ENCODE measurements around the gene SLC35E1. TPM values are rescaled to one million over a fixed set of nuclear protein-coding genes. Genes with fewer than 3 reads are reported as not detected.

SLC35E1 gene
- total and polyA plus RNA-seq, 4 donors: 22.5 to 37.7 (median 29.2) TPM

DNA sequence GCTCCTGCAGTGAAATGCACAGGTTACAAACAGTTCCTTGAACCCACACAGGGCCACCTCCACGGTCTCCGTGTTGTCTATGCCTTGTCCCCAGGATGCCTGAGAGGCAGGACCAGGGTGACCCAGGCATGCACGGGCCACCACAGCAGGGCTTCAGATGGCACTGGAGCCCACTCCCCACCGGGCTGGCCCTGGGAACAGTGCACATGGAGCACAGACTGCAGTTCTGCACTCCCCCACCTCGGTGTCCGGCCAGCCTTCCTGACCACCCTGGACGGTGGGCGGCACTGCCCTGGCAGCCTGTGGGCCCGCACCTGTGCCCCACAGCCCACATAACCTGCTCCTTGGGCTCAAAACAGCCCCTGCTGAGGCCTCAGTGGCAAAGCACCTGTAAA lies 14.3 kb upstream of the SLC35E1 start:
- Histone ChIP-seq H3K4me3 (ENCODE audit: low read length in 2 of 2) (no peak overlapping the region), H3K36me3 (ENCODE audit: control insufficient read depth in 1 of 2, insufficient read depth in 2 of 2, low read length in 1 of 2) (no peaks in the 10 kb centered on the region), H3K4me1 (ENCODE audit: control insufficient read depth in 1 of 2, insufficient read depth in 2 of 2, low read length in 2 of 2) (no peaks in the 10 kb centered on the region), H3K9me3 (ENCODE audit: control insufficient read depth, low read length) (no peaks in the 10 kb centered on the region), H3K27me3 (ENCODE audit: control insufficient read depth in 1 of 2, insufficient read depth in 2 of 2, low read length in 1 of 2) (no peaks in the 10 kb centered on the region), H3K27ac (ENCODE audit: low read depth in 1 of 2, low read length in 2 of 2) (no peak overlapping the region)
- intact Hi-C loops (cut with DNase I): no loop called here
- WGBS, 2 donors: 90 to 91% methylated on average over 9 of the region's 9 CpGs
- DNase-seq (no peak), ATAC-seq (ENCODE audit: low FRiP score) (no peak)

GRCh38 chr19:16585808-16586476 lies 13.7 kb upstream of the SLC35E1 start:
- Histone ChIP-seq H3K27ac (ENCODE audit: low read depth in 1 of 2, low read length in 2 of 2) (no peak overlapping the region), H3K36me3 (ENCODE audit: control insufficient read depth in 1 of 2, insufficient read depth in 2 of 2, low read length in 1 of 2) (no peaks in the 10 kb centered on the region), H3K9me3 (ENCODE audit: control insufficient read depth, low read length) (no peaks in the 10 kb centered on the region), H3K4me3 (ENCODE audit: low read length in 2 of 2) (no peak overlapping the region), H3K4me1 (ENCODE audit: control insufficient read depth in 1 of 2, insufficient read depth in 2 of 2, low read length in 2 of 2) (no peaks in the 10 kb centered on the region), H3K27me3 (ENCODE audit: control insufficient read depth in 1 of 2, insufficient read depth in 2 of 2, low read length in 1 of 2) (no peaks in the 10 kb centered on the region)
- ATAC-seq (ENCODE audit: low FRiP score): no peak
- DNase-seq: no peak
- 83 to 85% methylated on average over 11 of the region's 11 CpGs for WGBS, 2 donors
- intact Hi-C loops (cut with DNase I): no loop called here

- intact Hi-C loops (cut with DNase I): no loop called here
- DNase-seq: no peak
- no peaks in the 10 kb centered on the region for H3K9me3 ChIP-seq (ENCODE audit: control insufficient read depth, low read length)
- no peaks in the 10 kb centered on the region for H3K4me1 ChIP-seq (ENCODE audit: control insufficient read depth in 1 of 2, insufficient read depth in 2 of 2, low read length in 2 of 2)
- H3K36me3 ChIP-seq (ENCODE audit: control insufficient read depth in 1 of 2, insufficient read depth in 2 of 2, low read length in 1 of 2): no peaks in the 10 kb centered on the region
- no peak overlapping the region for H3K27ac ChIP-seq (ENCODE audit: low read depth in 1 of 2, low read length in 2 of 2)
- H3K4me3 ChIP-seq (ENCODE audit: low read length in 2 of 2): no peak overlapping the region
- ATAC-seq (ENCODE audit: low FRiP score): no peak
- H3K27me3 ChIP-seq (ENCODE audit: control insufficient read depth in 1 of 2, insufficient read depth in 2 of 2, low read length in 1 of 2): no peaks in the 10 kb centered on the region
- 81 to 85% methylated on average over 13 of the region's 13 CpGs for WGBS, 2 donors
Observed at GRCh38 chr19:16585094-16585801, 13.0 kb upstream of the SLC35E1 start.

GRCh38 chr19:16584248-16585093 lies 12.3 kb upstream of the SLC35E1 start:
- Histone ChIP-seq H3K27me3 (ENCODE audit: control insufficient read depth in 1 of 2, insufficient read depth in 2 of 2, low read length in 1 of 2) (no peaks in the 10 kb centered on the region), H3K4me1 (ENCODE audit: control insufficient read depth in 1 of 2, insufficient read depth in 2 of 2, low read length in 2 of 2) (no peaks in the 10 kb centered on the region), H3K9me3 (ENCODE audit: control insufficient read depth, low read length) (no peaks in the 10 kb centered on the region), H3K4me3 (ENCODE audit: low read length in 2 of 2) (no peak overlapping the region), H3K36me3 (ENCODE audit: control insufficient read depth in 1 of 2, insufficient read depth in 2 of 2, low read length in 1 of 2) (no peaks in the 10 kb centered on the region), H3K27ac (ENCODE audit: low read depth in 1 of 2, low read length in 2 of 2) (no peak overlapping the region)
- intact Hi-C loops (cut with DNase I): no loop called here
- 8% methylated on average over 15 of the region's 15 CpGs for WGBS, 2 donors
- peak; percentile 91 to 92 for DNase-seq
- peak; percentile 84 for ATAC-seq (ENCODE audit: low FRiP score)

DNA sequence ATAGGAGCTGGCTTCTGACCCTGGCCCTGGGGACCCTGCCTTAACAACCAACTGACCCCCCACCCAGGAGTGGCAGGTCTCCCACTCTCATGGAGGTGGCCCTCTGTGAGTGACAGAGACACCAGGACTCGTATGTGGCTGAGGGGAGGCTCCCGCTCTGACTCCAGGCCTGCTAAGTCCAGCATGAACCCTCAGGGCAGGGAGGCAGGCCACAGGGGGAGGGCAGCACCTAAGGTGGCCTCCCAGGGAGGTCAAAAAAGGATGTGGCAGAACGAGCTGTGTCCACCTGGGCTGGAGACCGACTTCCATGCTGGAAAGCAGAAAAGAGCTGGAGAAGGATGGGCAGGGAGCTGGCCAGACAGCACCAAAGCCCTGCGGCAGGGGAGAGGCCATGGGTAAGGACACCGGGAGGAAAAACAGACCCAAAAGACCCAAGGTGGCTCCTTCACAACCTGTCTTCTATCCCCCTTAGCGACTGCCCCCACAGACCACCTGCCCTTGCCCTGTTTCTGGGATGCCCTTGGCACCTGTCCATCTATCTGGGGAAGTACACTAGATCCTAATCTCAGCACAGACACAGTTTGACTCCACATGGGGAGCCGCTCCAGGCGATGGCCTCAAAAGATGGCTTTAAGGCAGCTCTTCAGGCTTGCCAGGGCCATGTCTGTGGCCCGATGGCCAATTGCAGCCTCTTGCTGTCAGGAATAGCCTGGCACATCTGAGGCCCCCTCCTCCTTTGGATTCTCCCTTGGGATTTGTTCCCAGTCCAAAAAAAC lies 10.5 kb upstream of the SLC35E1 start:
- no peaks in the 10 kb centered on the region for H3K27me3 ChIP-seq (ENCODE audit: control insufficient read depth in 1 of 2, insufficient read depth in 2 of 2, low read length in 1 of 2)
- DNase-seq (no peak), ATAC-seq (ENCODE audit: low FRiP score) (no peak)
- intact Hi-C loops (cut with DNase I): no loop called here
- no peaks in the 10 kb centered on the region for H3K36me3 ChIP-seq (ENCODE audit: control insufficient read depth in 1 of 2, insufficient read depth in 2 of 2, low read length in 1 of 2)
- no peak overlapping the region for H3K4me3 ChIP-seq (ENCODE audit: low read length in 2 of 2)
- H3K4me1 ChIP-seq (ENCODE audit: control insufficient read depth in 1 of 2, insufficient read depth in 2 of 2, low read length in 2 of 2): no peaks in the 10 kb centered on the region
- no peaks in the 10 kb centered on the region for H3K9me3 ChIP-seq (ENCODE audit: control insufficient read depth, low read length)
- WGBS, 2 donors: 82 to 84% methylated on average over 10 of the region's 10 CpGs
- no peak overlapping the region for H3K27ac ChIP-seq (ENCODE audit: low read depth in 1 of 2, low read length in 2 of 2)

DNA sequence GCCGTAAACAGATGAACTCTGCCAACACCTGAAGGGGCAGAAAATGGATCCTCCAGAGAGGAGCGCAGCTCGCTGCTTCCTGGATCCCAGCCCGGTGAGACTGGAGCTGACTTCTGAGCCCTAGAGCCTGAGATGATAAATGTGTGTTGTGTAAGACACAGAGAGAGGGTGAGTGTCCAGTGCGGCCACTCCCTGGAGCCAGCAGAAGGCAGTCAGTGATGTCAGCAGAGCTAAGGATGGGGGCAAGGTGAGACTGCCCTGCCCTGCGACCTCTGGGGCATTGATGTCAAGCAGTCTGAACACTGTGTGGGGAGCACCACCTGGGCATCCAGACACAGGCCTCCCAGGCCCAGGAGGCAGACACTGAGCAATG lies 9.7 kb upstream of the SLC35E1 start:
- no peak for ATAC-seq (ENCODE audit: low FRiP score)
- H3K36me3 ChIP-seq (ENCODE audit: control insufficient read depth in 1 of 2, insufficient read depth in 2 of 2, low read length in 1 of 2): peaks cover 0 to 1% of the 10 kb centered on the region in 2 donors
- WGBS, 2 donors: 83 to 86% methylated on average over 6 of the region's 6 CpGs
- no peaks in the 10 kb centered on the region for H3K9me3 ChIP-seq (ENCODE audit: control insufficient read depth, low read length)
- H3K27me3 ChIP-seq (ENCODE audit: control insufficient read depth in 1 of 2, insufficient read depth in 2 of 2, low read length in 1 of 2): no peaks in the 10 kb centered on the region
- DNase-seq: no peak
- H3K4me1 ChIP-seq (ENCODE audit: control insufficient read depth in 1 of 2, insufficient read depth in 2 of 2, low read length in 2 of 2): no peaks in the 10 kb centered on the region
- H3K27ac ChIP-seq (ENCODE audit: low read depth in 1 of 2, low read length in 2 of 2): no peak overlapping the region
- intact Hi-C loops (cut with DNase I): no loop called here
- no peak overlapping the region for H3K4me3 ChIP-seq (ENCODE audit: low read length in 2 of 2)

DNA sequence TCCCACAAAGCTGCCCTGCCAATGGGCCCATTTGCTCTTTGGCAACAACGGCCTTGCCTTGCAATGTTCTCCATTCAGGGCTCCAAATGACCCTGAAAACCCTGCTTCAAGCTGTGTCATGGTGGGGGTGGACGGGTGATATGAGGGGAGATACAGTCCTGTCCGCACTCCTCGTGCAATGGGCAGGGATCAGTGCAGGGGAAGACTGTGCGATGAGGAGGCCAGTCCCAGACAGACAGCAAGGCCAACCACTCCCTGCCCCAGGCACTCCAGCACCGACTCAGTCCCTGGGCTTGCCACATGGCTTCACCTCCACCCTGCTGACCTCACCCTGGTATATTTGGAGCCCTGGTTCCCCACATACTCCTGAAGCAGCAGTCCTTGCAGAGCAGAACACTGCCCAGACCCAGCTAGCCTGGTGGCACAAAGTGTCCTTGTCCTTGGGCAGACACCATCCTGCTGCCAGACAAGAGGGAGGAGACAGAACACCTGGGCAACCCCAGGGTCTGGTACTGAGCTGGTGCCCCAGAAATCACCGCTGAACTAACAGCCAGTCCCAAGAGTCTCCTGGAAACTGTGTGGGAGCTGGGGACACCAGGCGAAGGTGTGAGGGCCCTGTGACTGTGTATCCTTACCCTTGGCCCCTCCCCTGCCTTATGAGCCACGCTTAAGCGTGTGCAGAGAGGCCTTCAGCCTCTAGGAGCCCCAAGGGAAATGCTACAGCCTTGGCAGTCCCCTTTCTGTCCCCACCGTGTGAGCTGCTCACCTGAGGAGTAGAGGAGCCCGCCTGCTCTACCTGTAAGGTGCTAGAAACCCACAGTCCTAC lies 9.1 kb upstream of the SLC35E1 start:
- ATAC-seq (ENCODE audit: low FRiP score) (no peak), DNase-seq (no peak)
- no peak overlapping the region for H3K4me3 ChIP-seq (ENCODE audit: low read length in 2 of 2)
- peaks cover 0 to 2% of the 10 kb centered on the region in 2 donors for H3K36me3 ChIP-seq (ENCODE audit: control insufficient read depth in 1 of 2, insufficient read depth in 2 of 2, low read length in 1 of 2)
- intact Hi-C loops (cut with DNase I): no loop called here
- no peaks in the 10 kb centered on the region for H3K9me3 ChIP-seq (ENCODE audit: control insufficient read depth, low read length)
- WGBS, 2 donors: 69 to 75% methylated on average over 12 of the region's 12 CpGs
- H3K27me3 ChIP-seq (ENCODE audit: control insufficient read depth in 1 of 2, insufficient read depth in 2 of 2, low read length in 1 of 2): no peaks in the 10 kb centered on the region
- H3K27ac ChIP-seq (ENCODE audit: low read depth in 1 of 2, low read length in 2 of 2): no peak overlapping the region
- no peaks in the 10 kb centered on the region for H3K4me1 ChIP-seq (ENCODE audit: control insufficient read depth in 1 of 2, insufficient read depth in 2 of 2, low read length in 2 of 2)

- 85 to 86% methylated on average over 4 of the region's 4 CpGs for whole genome bisulfite sequencing, 2 donors
- Histone ChIP-seq H3K4me1 (ENCODE audit: control insufficient read depth in 1 of 2, insufficient read depth in 2 of 2, low read length in 2 of 2) (no peaks in the 10 kb centered on the region), H3K36me3 (ENCODE audit: control insufficient read depth in 1 of 2, insufficient read depth in 2 of 2, low read length in 1 of 2) (peaks cover 0 to 2% of the 10 kb centered on the region in 2 donors), H3K27ac (ENCODE audit: low read depth in 1 of 2, low read length in 2 of 2) (no peak overlapping the region), H3K9me3 (ENCODE audit: control insufficient read depth, low read length) (no peaks in the 10 kb centered on the region), H3K4me3 (ENCODE audit: low read length in 2 of 2) (no peak overlapping the region), H3K27me3 (ENCODE audit: control insufficient read depth in 1 of 2, insufficient read depth in 2 of 2, low read length in 1 of 2) (no peaks in the 10 kb centered on the region)
- no peak for DNase-seq
- no peak for ATAC-seq (ENCODE audit: low FRiP score)
- intact Hi-C loops (cut with DNase I): no loop called here
Observed at GRCh38 chr19:16579381-16579780, 7.2 kb upstream of the SLC35E1 start.

Measured in aorta (tissue), 5 donors.